ENCODE measurements around the gene PYCR2. TPM values are rescaled to one million over a fixed set of nuclear protein-coding genes. Genes with fewer than 3 reads are reported as not detected.
A peak's percentile ranks its signal among the peaks of the same experiment; 100 is the strongest.

PYCR2 gene
- total and polyA plus RNA-seq, 2 of the 8 experiments (the other 6 are each of a cell fraction or from before 2014, with no cell fraction given), result 79.3 to 84.6 TPM

GRCh38 chr1:225911191-225912130, 12.6 kb downstream of the PYCR2 start:
- Histone ChIP-seq H2BK120ac (replicated peaks; ENCODE audit: low read depth, low read length) (no peak overlapping the region), H2BK15ac (ENCODE audit: low read length) (no peak overlapping the region), H4K20me1 (replicated peaks in 1 of 2; ENCODE audit: control insufficient read depth in 1 of 2, insufficient read depth in 2 of 2, low read length in 2 of 2) (no peaks in the 10 kb centered on the region), H3K56ac (replicated peaks; ENCODE audit: insufficient read length, low read depth, low read length) (no peak overlapping the region), H2BK20ac (ENCODE audit: low read length) (peak overlapping the region; percentile 16; the same call in 1 of the 2 replicates), H3K4me1 (replicated peaks in 1 of 4; ENCODE audit: control insufficient read depth in 3 of 4, insufficient read depth in 4 of 4, low read length in 3 of 4) (peaks cover 0 to 7% (median 1%) of the 10 kb centered on the region in 4 experiments; a peak in 2 of 7 replicates), H3K9ac (replicated peaks in 1 of 4; ENCODE audit: extremely low read depth in 1 of 4, low read depth in 3 of 4, low read length in 3 of 4) (no peak overlapping the region), H2AFZ (ENCODE audit: low read length) (peak overlapping the region; percentile 46; the same call in 1 of the 2 replicates), H4K91ac (replicated peaks; ENCODE audit: insufficient read length, low read length) (peak overlapping the region; percentile 38), H3K23ac (ENCODE audit: insufficient read length) (no peak overlapping the region), H3K18ac (ENCODE audit: extremely low read depth, low read length) (peak overlapping the region; percentile 2; the same call in 1 of the 2 replicates), H3K27me3 (replicated peaks in 1 of 4; ENCODE audit: control insufficient read depth in 3 of 4, extremely low read depth in 1 of 4, insufficient read depth in 3 of 4, low read length in 3 of 4) (no peaks in the 10 kb centered on the region; a peak in 2 of 7 replicates), H2BK5ac (ENCODE audit: low read depth, low read length) (peak overlapping the region; percentile 66; the same call in 1 of the 2 replicates), H2AK5ac (ENCODE audit: low read depth, low read length) (0 out of 2 replicates have a peak overlapping the region, but pooled peaks have one; percentile 11), H3K9me3 (ENCODE audit: insufficient read depth in 2 of 2, low read depth in 1 of 2, low read length in 1 of 2) (no peaks in the 10 kb centered on the region), H3K4ac (replicated peaks; ENCODE audit: insufficient read length, low read depth, low read length) (peak overlapping the region; percentile 16), H3K14ac (ENCODE audit: insufficient read length) (no peak overlapping the region), H3K36me3 (ENCODE audit: control insufficient read depth in 2 of 4, insufficient read depth in 4 of 4, low read length in 3 of 4) (no peaks in the 10 kb centered on the region), H2BK12ac (ENCODE audit: low read depth, low read length) (peak overlapping the region; percentile 63), H3K4me2 (ENCODE audit: insufficient read depth in 1 of 2, low read depth in 2 of 2, low read length in 2 of 2) (peak overlapping the region in 1 of 2 experiments; percentile 12; a peak in 2 of 4 replicates), H3K23me2 (ENCODE audit: low read depth, low read length) (no peaks in the 10 kb centered on the region), H3K4me3 (ENCODE audit: extremely low read depth in 1 of 4, insufficient read depth in 2 of 4, low read depth in 3 of 4, low read length in 4 of 4) (no peak overlapping the region), H3K27ac (ENCODE audit: low read depth, low read length) (no peak overlapping the region), H3K79me2 (ENCODE audit: control insufficient read depth in 1 of 2, insufficient read depth in 2 of 2, low read length in 2 of 2) (no peaks in the 10 kb centered on the region), H3K79me1 (ENCODE audit: low read depth, low read length) (peaks cover 3% of the 10 kb centered on the region; the same call in 1 of the 2 replicates), H4K8ac (ENCODE audit: extremely low read depth, insufficient read depth, low read length) (peak overlapping the region; percentile 63), H4K5ac (ENCODE audit: insufficient read length, low read depth, low read length) (no peak overlapping the region)
- FAIRE-seq (no peak), DNase-seq (ENCODE audit: low read depth in 1 of 2, low spot score in 2 of 2) (peak in 1 of 2 experiments; percentile 94)
- POLR2A ChIA-PET (ENCODE audit: partially characterized antibody), result interaction anchor here (0.5 to 5.3 kb wide), 12 partner anchors 10 to 131 kb away, joined by 3 to 41 read pairs (median 3); partner anchors contain the start of gene TMEM63A
- WGBS, 2 experiments (ENCODE audit: extremely low coverage in 1 of 2, insufficient coverage in 1 of 2, insufficient read length in 1 of 2, insufficient replicate concordance in 2 of 2, low coverage in 1 of 2, low lambda C conversion rate in 2 of 2, missing lambda C conversion rate in 1 of 2), result 56% methylated on average over 35 of the region's 53 CpGs; no CpG with 5 or more reads in 1 of the 2 experiments
- CTCF ChIA-PET (ENCODE audit: partially characterized antibody), result interaction anchor here (0.6 to 18.7 kb wide), 46 partner anchors 9 to 1087 kb away, joined by 3 to 406 read pairs (median 5); partner anchors contain the start of genes LEFTY1, LEFTY2, PYCR2 and SRP9
- TF ChIP-seq EGR1 (IDR thresholded peaks at IDR 0.05; ENCODE audit: borderline replicate concordance, low read depth, low read length), result no peak
- no peak for TF ChIP-seq NANOG (IDR thresholded peaks at IDR 0.05; ENCODE audit: insufficient read depth, low read depth, low read length, poor library complexity, severe bottlenecking)
- no peak for TF ChIP-seq ASH2L (IDR thresholded peaks at IDR 0.05; ENCODE audit: low read length)
- TF ChIP-seq RFX5 (IDR thresholded peaks at IDR 0.05; ENCODE audit: borderline replicate concordance, low read depth, low read length), result no peak
- TF ChIP-seq, protein P1, sequence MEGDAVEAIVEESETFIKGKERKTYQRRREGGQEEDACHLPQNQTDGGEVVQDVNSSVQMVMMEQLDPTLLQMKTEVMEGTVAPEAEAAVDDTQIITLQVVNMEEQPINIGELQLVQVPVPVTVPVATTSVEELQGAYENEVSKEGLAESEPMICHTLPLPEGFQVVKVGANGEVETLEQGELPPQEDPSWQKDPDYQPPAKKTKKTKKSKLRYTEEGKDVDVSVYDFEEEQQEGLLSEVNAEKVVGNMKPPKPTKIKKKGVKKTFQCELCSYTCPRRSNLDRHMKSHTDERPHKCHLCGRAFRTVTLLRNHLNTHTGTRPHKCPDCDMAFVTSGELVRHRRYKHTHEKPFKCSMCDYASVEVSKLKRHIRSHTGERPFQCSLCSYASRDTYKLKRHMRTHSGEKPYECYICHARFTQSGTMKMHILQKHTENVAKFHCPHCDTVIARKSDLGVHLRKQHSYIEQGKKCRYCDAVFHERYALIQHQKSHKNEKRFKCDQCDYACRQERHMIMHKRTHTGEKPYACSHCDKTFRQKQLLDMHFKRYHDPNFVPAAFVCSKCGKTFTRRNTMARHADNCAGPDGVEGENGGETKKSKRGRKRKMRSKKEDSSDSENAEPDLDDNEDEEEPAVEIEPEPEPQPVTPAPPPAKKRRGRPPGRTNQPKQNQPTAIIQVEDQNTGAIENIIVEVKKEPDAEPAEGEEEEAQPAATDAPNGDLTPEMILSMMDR (IDR thresholded peaks at IDR 0.05; ENCODE audit: control extremely low read depth in 1 of 3, insufficient read depth in 1 of 3, low read depth in 1 of 3, low read length in 3 of 3), result peak; percentile 75 to 97 (median 77)
- TF ChIP-seq SP1 (IDR thresholded peaks at IDR 0.05; ENCODE audit: low read depth, low read length), result no peak
- TF ChIP-seq SIN3A (conservative IDR thresholded peaks at IDR 0.05 in 1 of 2, IDR thresholded peaks at IDR 0.05 in 1 of 2; ENCODE audit: low read depth in 1 of 2, low read length in 2 of 2), result 0 out of 4 replicates have a peak, but pooled peaks of 1 of the 2 experiments have one; percentile 61
